NCI-H510A treated with DMSO at 0.1 percent for 48 hours (cell line): ENCODE data around the gene DCAF6.

Experiments used
- DNase-seq: peaks from one replicate; lab custom pipeline; 2025; lab: John Stamatoyannopoulos, UW

Gene DCAF6

DNA sequence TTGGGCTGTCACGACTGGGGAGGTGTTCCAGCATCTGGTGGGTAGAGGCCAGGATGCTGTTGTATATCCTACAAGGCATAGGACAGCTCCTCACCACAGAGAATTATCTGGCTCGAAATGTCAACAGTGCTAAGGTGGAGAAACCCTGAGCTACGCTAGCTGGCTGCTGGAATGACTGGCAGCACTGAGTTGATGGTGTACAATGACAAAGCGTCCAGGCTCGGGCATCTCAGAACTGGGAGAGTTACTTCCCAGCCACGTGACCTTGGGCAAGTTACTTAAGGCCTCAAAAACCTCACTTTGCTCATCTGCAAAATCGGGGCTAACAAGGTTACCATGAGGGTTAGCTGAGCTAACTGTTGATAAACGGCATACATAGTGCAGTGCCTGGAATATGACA lies 164.9 kb downstream of the DCAF6 start:
- no peak for DNase-seq

DNA sequence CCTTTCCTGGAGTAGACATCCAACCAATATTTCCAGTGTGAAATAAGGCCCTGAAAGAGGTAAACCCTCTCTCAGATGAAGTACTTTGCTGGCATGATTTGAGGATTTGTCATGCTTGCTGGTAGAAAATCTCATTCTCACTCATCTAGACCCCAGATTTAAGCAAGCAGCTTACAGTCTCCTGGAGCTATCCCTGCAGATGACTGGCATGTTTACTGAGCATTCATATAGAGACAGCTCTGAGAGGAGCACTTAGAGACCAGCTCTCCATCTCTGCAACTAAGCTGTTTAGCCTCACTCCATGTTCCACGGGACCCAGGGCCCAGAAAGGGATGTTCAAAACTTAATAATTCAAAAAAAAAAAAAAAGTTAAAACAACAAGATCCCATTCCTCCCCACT lies 166.0 kb downstream of the DCAF6 start:
- no peak for DNase-seq

DNA sequence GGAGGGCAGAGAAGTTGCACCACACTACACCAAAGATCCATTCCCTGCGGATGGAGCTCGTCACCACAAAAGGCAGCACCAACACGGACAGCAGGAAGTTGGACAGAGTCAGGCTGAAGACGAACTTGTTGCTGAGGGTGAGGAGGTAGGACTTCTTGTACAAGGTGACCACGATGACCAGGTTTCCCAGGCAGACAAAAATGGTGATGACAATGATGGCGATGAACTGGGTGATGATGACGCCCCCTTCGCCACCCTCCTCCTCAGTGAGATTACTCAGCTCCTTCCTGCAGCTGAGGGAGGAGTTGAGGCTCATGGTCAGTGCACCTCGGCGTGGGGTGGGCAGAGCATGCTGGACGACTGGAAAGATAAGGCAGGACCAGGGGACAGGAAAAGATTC lies 168.1 kb downstream of the DCAF6 start:
- DNase-seq, result no peak

DNA sequence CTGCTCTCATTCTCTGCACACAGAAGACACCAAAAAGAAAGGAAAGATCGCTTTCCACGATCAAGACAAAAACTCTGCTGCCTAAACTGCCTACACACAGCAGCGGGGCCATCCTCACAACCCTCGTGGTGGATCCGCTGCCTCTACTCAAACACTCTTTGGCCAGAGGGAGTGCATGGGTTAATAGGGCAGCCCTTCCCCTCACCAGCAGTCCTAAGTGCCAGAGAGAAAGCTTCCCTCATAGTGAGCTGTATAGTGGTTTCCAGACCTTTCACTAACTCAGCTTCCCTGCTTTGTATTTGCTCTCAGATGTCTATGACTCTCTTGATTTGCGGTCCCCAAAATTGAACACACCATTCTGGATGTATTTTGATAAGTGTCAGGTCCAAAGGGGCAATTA lies 169.4 kb downstream of the DCAF6 start:
- DNase-seq, result no peak

DNA sequence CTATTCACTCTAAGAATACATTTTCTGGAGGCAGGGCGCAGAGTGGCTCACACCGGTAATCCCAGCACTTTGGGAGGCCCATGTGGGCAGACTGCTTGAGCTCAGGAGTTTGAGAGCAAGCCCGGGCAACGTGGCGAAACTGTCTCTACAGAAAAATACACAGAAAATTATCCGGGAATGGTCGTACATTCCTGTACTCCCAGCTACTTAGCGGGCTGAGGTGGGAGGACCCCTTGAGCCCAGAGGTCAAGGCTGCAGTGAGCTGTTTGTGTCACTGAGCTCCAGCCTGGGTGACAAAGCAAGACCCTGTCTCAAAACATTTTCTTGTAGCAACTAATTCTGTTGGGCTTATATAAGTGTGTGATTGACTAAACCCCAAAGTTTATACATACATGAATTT lies 169.8 kb downstream of the DCAF6 start:
- no peak for DNase-seq

DNA sequence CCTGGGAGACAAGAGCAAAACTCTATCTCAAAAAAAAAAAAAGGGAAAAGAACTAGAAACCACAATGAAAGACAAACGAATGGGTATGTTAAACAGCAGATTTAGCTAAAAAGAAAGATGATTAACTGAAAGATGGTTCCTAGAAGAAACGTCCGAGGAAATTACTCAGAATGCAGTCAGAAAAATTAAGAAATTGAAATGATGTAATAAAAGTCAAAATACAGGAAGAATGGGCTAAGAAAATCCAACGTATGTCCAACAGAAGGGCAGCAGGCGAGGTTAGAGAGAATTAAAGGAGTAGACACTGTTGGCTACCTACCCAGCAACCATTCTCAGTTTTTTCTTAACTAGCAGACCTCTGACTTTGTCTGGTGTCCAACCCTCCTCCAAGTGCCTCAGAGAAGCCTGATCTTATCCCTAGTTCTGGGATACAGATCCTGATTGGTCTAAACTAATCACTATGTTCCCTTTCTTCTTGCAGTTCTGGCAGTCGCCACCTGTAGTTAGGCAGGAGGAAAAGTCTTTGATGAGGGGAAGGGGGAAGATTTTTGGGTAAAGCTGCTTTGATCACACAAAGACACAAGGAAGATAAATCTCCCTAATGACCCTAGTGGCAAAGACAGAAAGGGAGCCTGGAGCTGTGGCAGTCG lies 174.5 kb downstream of the DCAF6 start:
- DNase-seq, result no peak

DNA sequence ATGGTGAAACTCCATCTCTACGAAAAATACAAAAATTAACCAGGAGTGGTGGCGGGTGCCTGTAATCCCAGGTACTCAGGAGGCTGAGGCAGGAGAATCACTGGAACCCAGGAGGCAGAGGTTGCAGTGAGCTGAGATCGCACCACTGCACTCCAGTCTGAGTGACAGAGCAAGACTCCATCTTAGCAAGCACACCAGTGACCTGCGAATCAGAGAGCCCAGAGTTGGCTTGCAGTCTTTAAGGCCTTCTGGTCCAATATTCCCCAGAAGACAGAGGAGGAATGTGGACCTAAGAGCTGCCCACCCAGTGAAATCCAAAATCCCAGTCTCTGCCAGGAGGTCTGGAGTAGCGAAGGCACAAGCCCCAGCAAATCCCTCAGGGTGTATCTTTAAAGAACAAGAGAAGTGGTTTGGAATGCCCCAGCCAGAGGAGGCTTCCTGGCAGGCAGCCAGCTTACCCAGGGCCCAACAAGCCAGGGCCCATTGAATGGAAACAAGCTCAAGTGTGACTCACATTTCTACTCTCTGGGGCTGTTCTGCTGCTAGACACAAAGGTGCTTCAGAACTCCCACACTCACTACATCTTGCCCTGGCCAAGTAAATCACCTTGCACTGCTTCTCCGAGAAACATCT lies 176.3 kb downstream of the DCAF6 start:
- DNase-seq, result peak; percentile 88

DNA sequence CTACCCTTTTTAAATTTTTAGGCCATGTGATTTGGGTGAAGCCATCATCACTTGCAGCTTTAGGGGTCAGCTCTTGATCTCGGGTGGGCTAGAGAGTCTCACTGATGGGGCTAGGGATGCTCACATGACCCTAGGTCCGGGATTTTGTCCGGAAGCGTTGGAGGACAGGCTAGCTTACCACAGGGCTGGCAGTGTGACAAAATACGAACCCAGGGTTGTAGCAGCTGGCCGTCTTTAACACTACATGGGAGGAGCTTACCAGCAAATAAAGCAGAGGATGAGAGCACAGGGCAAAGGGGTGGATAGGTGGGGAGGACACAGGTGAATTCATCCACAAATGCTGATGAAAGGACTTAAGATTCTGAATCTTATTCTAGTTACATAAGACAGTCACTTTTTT lies 178.4 kb downstream of the DCAF6 start:
- DNase-seq, result peak; percentile 74

DNA sequence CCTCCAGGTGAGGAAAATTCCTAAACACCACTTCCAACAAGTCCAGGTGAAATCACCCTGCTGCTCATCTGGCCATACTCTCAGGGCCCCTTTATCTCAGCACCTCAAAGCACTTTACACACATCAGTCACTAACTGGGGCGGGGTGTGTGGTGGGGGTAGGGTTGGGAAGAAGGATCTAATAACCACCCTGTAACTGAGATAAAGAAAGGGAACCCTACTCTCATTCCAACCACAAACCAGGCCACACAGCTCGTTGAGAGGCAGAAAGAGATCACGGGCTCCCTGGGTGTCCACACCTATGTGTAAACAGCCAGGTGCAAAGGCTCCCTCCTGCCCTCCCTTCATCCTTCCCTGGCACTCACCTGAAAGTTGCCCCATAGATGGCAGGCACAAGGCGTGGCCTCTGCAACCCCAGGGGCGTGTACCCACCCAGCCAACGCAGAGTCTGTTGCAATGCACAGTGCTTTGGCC lies 179.9 kb downstream of the DCAF6 start:
- peak; percentile 86 for DNase-seq

DNA sequence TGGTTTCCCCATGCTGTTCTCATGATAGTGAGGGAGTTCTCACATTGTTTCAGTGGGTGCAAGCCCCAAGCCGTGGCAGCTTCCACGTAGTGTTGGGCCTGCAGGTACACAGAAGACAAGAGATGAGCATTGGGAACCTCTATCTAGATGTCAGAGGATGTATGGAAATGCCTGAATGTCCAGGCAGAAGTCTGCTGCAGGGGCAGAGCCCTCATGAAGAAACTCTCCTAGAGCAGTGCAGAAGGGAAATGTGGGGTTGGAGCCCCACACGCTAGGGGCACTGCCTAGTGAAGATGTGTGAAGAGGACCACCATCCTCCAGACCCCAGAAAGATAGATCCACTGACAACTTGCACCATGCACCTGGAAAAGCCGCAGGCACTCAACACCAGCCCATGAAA lies 183.3 kb downstream of the DCAF6 start:
- no peak for DNase-seq

DNA sequence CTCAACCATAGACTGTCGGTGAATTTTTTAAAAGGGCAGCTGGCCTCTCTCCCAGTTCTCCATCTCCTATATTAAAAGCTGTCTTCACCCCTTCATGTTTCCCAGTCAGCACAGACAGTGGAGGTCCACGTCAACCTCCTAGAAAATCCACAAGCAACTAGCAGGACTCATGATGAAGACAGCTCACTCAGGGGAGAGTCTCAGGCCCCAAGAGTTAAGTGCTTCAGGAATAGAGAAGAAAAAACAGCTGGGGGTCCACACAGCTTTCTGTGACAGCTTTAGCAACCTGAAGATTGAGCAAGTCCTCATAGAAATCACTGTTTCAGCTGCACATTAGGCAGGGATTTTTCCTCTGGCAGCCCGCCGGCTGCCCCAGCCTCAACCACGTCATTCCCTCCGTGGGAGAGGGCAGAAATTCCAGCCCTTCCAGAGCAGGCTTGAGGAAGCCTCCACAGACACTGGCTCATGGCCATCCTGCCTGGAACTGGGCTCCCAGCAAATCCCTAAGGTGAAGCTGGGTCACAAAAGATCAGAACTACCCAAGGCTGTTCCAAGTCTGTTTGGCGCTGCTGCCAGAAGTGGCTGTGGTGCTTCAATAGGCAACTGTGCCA lies 185.0 kb downstream of the DCAF6 start:
- no peak for DNase-seq

DNA sequence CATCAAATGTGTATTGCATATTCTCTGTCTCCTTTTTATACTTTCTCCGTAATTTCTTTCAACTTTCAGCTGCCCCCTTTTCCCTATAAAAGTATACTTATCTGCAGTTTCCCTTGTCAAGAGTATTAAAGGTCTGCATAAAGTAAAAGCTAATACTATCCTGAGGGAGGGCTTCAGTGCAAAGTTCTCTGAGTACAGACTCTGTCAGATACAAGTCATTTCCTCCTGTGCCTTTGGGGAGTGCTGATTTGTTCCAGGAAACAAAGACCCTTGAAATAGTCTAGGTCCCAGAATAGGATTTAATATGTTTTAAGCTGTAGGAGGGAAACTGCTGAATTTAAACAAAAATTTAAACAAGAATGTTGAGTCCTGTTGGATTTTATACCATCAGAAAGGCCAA lies 188.6 kb downstream of the DCAF6 start:
- no peak for DNase-seq
